GM04504 (cell line): Measurements from ENCODE around the gene SEC24A.
"Not testable (repeated sequence)": the region's sequence is repeated elsewhere in the genome, so short reads cannot be mapped to it uniquely, and the experiment has no call there.

Experiments
- DNase-seq: peaks from one replicate; pipeline ENCODE4 v3.0.0-alpha.2; 2012; ENCODE audit warnings: low read depth

The SEC24A gene

DNA sequence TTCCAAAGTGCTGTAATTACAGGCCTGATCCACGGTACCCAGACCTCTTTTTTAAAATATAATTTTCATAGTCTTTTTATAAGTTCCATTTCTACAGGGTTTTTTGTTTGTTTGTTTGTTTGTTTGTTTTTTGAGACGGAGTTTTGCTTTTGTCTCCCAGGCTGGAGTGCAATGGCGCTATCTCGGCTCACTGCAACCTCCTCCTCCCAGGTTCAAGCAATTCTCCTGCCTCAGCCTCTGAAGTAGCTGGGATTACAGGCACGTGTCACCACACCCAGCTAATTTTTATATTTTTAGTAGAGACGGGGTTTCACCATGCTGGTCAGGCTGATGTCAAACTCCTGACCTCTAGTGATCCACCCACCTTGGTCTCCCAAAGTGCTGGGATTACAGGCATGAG lies 2.1 kb downstream of the SEC24A start:
- not testable (repeated sequence) for DNase-seq

DNA sequence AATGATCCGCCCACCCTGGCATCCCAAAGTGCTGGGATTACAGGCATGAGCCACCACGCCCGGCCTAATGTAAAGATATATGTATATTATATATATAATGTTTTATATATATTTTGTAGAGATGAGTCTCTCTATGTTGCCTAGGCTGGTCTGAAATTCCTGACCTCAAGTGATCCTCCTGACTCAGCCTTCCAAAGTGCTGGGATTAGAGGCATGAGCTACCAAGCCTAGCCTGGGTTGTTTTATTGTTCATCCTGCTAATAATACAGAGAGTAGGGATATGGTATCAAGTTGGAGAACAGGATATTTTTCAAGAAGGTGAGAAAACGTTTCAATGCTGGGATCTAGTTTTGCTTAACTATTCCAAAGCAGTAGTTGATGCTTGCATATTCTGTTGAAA lies 2.9 kb downstream of the SEC24A start:
- DNase-seq, result no peak

DNA sequence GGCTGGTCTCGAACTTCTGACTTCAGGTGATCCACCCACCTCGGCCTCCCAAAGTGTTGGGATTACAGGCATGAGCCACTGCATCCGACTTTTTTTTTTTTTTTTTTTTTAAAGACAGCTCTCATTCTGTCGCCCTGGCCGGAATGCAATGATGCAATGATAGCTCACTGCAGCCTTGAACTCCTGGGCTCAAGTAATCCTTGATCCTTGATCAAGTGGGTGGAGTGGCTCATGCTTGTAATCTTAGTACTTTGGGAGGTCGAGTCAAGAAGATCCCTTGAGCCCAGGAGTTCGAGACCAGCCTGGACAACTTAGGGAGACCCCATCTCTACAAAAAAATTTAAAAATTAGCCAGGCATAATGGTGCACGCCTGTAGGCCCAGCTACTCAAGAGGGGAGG lies 8.1 kb downstream of the SEC24A start:
- no peak for DNase-seq

DNA sequence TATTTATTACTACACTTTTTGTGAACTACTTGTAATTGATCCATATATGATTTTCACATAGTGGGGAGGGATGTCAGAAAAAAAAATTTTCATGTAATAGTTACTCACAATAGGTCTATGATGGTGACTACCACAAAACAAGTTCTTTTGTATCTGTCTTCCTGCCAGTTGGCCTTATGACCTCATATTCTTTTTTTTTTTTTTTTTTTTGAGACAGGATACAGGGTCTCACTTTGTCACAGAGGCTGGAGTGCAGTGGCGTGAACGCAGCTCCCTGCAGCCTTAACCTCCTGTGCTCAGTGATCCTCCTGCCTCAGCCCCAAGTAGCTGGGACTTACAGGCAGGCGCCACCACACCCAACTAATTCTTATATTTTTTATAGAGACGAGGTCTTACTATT lies 10.9 kb downstream of the SEC24A start:
- DNase-seq, result no peak

DNA sequence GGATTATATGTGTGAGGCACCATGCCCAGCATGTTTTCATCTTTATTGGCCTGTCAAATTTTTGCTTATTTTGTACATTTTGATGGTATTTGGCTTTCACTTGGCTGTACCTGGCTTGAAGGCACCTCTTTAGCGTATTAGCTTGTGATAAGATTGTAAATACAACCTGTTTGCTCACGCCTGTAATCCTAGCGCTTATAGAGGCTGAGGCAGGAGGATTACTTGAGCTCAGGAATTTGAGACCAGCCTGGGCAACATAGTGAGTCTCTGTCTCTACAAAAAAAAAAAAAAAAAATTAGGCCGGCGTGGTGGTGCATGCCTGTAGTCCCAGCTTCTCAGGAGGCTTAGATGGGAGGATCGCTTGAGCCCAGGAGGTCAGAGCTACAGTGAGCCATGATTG lies 11.3 kb downstream of the SEC24A start:
- DNase-seq, result no peak

DNA sequence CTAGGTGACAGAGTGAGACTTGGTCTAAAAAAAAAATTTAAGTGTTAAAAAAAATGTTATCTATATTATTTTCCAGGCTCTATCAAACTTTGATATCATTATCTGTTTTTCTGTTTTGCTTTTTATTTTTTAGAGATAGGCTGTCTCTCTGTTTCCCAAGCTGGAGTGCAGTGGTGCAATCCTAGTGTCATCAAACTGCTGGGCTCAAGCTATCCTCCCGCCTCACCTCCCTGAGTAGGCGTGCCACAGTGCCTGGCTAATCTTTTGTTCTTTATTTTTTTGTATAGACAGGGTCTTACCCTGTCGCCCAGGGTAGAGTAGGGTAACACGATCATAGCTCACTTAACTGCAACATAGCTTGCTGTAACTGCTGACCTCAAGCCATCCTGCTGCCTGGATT lies 14.4 kb downstream of the SEC24A start:
- DNase-seq, result no peak

DNA sequence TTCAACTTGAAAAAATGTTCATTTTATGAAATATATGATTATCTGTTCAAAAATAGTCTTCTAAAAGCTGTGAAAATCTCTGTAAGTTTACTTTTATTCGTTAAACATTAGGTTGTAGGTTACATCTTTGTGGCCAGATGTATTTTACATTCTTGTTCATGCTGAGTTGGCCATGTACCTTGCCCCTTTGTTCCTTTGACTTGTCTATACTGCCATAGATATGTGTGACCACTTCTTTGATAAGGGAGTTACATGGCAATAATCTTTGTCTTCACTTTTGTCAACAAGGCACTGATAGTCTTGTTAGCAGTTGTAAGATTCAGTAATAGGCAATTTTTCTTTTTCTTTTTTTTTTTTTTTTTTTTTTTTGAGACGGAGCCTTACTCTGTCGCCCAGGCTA lies 15.9 kb downstream of the SEC24A start:
- DNase-seq, result no peak

DNA sequence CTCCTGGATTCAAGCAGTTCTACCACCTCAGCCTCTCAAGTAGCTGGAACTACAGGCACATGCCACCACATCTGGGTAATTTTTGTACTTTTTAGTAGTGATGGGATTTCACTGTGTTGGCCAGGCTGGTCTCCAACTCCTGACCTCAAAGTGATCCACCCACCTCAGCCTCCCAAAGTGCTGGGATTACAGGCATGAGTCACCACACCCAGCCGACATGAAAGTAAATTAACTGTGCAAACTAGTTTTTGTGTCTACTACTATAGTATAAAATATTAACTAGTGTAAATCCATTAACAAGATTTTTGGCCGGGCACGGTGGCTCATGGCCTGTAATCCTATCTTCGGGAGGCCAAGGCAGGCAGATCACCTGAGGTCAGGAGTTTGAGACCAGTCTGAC lies 25.0 kb downstream of the SEC24A start:
- not testable (repeated sequence) for DNase-seq

DNA sequence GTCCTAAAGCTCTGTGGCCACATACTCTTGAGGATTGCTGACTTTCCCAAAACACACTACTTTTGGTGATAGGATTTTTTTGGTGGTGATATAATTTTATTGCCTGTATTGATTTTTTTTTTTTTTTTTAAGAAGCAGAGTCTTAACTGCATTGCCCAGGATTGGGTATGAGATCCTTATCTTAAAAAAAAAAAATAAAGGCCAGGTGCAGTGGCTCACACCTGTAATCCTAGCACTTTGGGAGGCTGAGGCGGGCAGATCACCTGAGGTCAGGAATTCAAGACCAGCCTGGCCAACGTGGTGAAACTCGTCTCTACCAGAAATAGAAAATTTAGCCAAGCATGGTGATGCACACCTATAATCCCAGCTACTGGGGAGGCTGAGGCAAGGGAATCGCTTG lies 28.8 kb downstream of the SEC24A start:
- not testable (repeated sequence) for DNase-seq

DNA sequence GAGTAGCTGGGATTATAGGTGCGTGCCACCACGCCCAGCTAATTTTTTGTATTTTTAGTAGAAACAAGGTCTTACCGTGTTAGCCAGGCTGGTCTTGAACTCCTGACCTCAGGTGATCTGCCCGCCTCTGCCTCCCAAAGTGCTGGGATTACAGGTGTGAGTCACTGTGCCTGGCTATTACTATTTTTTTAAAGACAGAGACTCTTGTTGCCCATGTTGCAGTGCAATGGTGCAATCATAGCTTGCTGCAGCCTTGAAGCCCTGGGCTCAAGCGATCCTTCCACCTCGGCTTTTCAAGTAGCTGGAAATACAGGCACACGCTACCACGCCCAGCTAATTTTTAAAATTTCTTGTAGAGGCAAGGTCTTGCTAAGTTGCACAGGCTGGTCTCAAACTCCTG lies 41.6 kb downstream of the SEC24A start:
- DNase-seq, result not testable (repeated sequence)

DNA sequence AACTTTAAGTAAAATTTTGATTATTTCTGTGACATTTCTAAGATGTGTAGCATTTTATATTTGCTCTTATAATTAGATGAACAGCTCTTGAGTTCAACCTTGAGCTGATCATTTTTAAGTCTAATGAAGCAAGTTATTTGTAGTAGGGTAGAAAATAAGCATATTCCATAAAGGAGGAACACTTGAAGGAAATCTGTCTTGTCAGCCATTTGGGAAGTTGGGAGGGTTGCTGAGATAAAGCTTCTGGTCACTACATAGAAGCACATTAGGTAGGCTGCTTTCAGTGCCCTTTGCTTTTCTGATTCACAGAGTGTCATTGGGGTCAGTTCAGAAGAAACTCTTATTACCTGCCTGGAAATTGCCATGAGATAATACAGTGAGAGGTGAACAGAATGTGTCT lies 44.1 kb downstream of the SEC24A start:
- no peak for DNase-seq

DNA sequence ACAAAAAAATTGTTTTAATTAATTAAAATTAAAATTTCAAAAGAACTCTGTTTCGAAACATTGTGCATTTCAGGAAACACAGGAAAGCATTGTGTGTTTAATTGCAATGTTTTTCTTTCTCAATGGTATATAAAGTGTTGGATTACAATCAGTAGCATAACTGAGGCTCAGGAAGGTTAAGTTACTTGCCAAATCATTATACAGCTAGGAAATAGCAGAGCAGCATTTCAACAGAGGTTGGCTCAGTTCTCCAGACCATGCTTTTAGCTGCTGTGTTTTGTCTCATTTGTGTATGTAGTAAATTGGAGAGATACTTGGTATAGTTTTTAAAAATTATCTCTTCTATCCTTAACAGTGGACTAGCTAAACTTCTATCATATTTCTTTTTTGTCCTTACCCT lies 59.7 kb downstream of the SEC24A start:
- no peak for DNase-seq

DNA sequence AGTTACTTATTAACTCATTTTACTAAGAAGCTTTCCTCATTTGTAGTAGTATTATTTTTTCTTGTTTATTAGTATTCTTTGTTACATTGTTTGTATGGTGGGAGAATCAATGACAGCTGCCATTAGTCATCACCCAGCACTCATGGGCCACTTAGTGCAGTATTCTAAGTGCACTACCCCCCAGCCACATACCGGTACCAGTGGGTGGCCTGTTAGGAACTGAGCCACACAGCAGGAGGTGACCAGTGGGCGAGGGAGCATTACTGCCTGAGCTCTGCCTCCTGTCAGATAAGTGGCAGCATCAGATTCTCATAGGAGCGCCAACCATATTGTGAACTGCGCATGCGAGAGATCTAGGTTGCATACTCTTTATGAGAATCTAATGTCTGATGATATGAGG lies 65.5 kb downstream of the SEC24A start:
- DNase-seq, result no peak

DNA sequence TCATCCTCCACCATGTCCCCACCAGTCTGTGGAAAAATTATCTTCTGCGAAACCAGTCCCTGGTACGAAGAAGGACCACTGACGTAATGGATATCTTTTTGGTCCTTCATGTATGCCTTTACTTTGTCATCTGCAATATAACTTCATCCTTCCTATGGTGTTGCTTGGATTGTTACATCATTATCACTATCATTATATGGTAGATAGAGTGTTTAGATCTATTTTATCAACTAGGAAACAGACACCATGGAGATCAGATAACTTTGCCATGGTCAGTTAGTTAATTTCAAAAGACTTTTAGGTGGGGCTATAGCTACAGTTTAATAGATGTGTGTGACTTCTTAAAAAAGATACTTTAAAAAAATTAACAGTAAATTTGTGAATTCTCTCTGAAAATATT lies 66.0 kb downstream of the SEC24A start:
- no peak for DNase-seq

DNA sequence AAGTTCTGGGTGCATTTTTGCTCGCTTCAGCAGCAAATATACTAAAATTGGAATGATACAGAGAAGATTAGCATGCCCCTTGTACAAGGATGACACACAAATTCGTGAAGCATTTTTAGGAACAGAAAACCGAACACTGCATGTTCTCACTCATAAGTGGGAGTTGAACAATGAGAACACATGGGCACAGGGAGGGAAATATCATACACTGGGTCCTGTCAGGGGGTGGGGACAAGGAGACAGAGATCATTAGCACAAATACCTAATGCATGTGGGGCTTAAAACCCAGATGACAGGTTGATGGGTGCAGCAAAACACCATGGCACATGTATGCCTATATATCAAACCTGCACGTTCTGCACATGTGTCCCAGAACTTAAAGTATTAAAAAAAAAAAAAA lies 66.9 kb downstream of the SEC24A start:
- DNase-seq, result not testable (repeated sequence)

DNA sequence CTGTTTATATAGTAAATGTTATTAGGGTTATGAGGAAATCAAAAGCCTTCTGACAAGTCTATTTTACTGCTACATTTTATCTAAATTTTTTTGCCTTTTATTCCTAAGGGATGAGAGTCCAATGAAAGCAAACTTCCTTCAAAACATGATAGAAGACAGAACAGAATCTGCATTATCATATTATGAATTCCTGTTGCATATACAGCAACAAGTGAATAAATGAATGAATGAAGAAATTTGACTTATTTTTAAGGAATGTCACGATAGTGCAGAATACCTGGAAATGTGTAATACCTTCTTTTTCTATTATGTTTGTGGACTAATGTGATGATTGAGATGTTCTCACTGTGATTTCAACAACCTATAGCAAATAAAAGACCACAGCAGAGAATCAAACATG lies 76.3 kb downstream of the SEC24A start:
- no peak for DNase-seq

DNA sequence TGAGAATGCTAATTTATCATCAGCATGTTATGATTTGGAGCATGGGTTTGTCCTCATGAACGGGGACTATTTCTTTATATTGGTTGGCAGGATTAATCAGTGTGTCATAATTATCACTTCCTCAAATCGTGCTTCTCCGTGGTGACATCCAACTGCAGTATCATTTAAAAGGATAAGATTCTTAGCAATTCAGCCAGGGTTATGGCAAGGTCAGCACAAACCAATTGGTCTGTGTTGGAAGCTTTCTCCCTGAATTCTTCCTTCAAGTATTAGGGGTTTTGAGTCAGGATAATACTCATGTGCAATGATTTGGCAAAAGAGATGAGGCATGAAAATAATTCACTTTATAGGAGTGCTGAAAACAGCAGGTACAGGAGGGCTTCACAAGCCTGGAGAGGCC lies 84.2 kb downstream of the SEC24A start:
- no peak for DNase-seq

DNA sequence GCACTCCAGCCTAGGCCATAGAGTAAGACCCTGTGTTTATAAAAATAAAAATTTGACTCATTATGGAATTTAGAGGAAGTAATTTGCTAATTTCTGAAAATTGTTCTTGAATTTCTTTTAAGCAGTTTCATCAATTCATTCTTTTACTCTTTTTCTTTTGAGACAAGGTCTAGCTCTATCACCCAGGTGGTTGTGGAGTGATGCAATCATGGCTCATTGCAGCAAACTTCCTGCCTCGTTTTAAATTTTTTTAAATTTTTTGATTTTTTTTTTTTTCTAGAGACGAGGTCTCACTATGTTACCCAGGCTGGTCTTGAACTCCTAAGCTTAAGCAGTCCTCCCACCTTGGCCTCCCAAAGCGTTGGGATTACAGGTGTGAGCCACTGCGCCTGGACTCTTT lies 86.7 kb downstream of the SEC24A start:
- DNase-seq, result no peak

DNA sequence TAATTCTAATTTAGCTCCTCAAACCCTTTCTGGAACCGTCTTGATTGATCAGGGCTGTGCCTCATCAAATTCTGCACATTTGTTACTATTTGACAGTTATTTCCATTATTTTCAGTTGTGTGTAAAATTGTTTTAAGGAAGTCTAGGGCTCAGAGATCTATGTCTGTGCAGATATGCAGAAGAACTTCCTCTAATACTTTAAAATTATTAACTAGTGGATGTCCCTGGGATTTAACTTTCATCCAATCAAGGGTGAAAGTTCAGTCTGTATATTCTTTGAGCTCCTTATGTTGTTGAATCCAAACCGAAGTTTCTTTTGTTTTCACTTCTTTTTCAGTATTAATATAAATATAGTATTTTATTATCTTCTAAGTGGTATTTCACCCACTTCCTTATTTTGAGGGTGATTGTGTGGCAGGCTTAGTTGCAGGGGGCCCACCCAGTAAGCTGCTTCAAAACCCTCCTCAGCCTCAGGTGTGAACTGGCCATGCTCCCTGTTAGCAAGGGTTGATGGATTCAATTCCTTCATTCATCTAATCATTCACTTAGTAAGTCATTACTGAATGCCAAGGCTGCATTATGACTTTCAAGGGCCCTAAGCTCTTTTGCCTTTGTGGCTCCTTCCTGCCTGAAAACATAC lies 87.7 kb downstream of the SEC24A start:
- no peak for DNase-seq

DNA sequence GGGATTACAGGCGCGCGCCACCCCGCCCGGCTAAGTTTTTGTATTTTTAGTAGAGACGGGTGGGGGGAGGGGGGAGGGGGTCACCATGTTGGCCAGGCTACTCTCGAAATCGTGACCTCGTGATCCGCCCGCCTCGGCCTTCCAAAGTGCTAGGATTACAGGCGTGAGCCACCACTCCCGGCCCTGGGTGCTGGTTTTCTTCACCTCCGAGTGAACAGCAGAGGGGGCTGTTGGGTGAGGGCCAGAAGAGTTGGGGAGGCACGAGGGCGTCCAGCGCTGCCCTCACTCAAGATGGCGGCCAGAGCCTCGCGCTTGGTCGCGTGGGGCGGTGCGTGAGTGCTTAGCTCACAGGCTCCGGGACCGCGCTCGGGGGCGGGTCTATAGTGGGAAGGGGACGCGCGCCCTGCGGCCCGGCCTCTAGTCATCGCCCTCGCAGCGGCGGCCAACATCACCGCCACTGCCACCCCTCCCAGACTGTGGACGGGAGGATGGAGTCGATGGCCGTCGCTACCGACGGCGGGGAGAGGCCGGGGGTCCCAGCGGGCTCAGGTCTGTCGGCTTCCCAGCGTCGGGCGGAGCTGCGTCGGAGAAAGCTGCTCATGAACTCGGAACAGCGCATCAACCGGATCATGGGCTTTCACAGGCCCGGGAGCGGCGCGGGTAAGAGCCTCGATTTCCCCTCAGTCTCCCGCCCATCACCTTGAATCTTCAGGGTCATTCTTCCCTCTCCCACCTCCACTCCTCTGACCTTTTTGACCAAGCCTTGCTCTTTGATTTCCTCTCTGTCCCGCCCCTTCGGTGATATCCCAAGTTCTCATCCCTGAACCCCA lies 89.8 kb downstream of the SEC24A start, which contains the start of gene CAMLG:
CAMLG (plus strand) TSS at position 416 of the 830 bp plus-strand sequence; CDS start at position 489, 73 bp downstream.
- peak; percentile 94 for DNase-seq

DNA sequence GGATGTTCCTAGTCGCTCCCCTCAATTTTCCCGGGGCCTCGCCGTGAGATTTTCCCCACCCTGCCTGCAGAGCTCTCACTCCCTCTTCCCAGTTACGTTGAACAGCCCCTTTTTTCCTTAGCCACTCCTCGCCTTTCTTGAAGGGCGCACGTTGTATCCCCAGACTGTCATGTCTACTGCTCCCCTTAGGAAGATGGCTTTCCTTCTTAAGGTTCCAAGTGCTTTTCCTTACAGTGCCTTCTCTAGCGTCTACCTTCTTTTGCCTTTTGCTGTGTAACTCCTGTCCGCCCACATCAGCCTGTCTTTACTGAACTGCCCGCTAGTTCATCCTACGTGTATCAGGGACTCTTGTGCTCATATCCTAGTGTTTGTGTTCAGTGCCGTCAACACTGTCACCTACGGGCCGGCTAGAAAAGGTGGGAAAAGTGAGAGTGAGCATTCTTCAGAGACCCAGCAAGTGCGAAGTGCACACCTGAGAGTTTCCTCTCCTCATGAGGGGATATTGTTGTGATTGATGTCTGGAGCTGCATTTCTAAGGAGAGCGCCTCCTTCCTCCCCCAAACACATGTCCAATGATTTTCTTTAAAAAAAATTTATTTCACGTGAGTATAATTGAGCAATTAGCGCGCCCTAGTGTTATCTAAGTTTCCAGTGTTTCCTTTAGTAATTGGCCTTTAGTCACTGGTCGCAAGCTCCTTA lies 90.5 kb downstream of the SEC24A start:
- DNase-seq, result no peak

DNA sequence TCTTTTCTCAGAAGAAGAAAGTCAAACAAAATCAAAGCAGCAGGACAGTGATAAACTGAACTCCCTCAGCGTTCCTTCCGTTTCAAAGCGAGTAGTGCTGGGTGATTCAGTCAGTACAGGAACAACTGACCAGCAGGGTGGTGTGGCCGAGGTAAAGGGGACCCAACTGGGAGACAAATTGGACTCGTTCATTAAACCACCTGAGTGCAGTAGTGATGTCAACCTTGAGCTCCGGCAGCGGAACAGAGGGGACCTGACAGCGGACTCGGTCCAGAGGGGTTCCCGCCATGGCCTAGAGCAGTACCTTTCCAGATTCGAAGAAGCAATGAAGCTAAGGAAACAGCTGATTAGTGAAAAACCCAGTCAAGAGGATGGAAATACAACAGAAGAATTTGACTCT lies 92.5 kb downstream of the SEC24A start:
- DNase-seq, result no peak

DNA sequence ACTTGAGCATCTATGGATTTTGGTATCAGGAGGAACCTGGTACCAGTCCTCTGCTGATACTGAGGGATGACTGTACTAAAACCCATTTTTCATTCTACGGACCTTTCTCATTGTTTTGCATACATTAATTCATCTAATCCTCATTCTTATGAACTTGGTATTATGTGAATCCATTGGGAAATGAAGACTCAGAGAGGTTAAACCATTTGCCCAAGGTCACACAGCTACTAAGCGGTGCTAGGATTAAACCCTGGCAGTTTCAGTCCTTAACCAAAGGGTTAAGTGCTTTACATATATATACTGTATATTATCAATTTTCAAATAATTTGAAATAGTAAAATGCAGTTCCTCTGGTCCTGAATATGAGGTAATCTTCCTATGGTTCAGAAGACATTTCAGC lies 93.5 kb downstream of the SEC24A start:
- DNase-seq, result no peak
